ENCODE results near the gene LTBP3. TPM values are rescaled to one million over a fixed set of nuclear protein-coding genes. Genes with fewer than 3 reads are reported as not detected.

The LTBP3 gene
- total and polyA plus RNA-seq, 2 donors (not counting 3 experiments of a cell fraction or from before 2014, with no cell fraction given): 120 to 209 TPM

GRCh38 chr11:65498727-65498976, 59.5 kb downstream of the LTBP3 start:
- no peaks in the 10 kb centered on the region for H3K9me3 ChIP-seq (replicated peaks; ENCODE audit: control insufficient read depth, insufficient read depth, low read length)
- peaks cover 32% of the 10 kb centered on the region for H3K4me1 ChIP-seq (ENCODE audit: control insufficient read depth, extremely low read depth, insufficient read depth, low read length)
- H3K4me3 ChIP-seq (replicated peaks in 1 of 3; ENCODE audit: insufficient read depth in 1 of 3, low read depth in 1 of 3, low read length in 3 of 3): peak overlapping the region in 2 of 3 experiments; percentile 48 to 91
- peak; percentile 66 for FAIRE-seq
- CTCF ChIA-PET: interaction anchor here (1.0 to 13.9 kb wide), 6 partner anchors 10 to 74 kb away, joined by 3 to 247 read pairs (median 7); no protein-coding TSS in a partner anchor
- peaks cover 11% of the 10 kb centered on the region for H4K20me1 ChIP-seq (replicated peaks; ENCODE audit: control insufficient read depth, extremely low read depth, insufficient read depth, low read length)
- H3K79me2 ChIP-seq (ENCODE audit: control insufficient read depth, insufficient read depth, low read length): peaks cover 66% of the 10 kb centered on the region
- dilution Hi-C loops (cut with MboI; ENCODE audit: extremely low pct_ligation_motif_present, low sequenced_read_pairs) (no loop called here), intact Hi-C loops (cut with micrococcal nuclease) (loop anchor here (5.0 kb wide), 1 partner anchor 41 kb away; no protein-coding TSS in a partner anchor)
- peak overlapping the region; percentile 89 for H3K27ac ChIP-seq (ENCODE audit: insufficient read depth, low read depth, low read length)
- BruUV-seq (replicated peaks): no TSS peak
- H3K9ac ChIP-seq (replicated peaks; ENCODE audit: extremely low read depth, insufficient read depth, low read length): peak overlapping the region; percentile 95
- peak overlapping the region; percentile 90 for H3K4me2 ChIP-seq (ENCODE audit: insufficient read depth, low read length)
- H3K27me3 ChIP-seq (ENCODE audit: control insufficient read depth in 2 of 2, insufficient read depth in 2 of 2, low read length in 2 of 2): no peaks in the 10 kb centered on the region
- no peak overlapping the region for H2AFZ ChIP-seq (ENCODE audit: low read depth, low read length)
- peaks cover 5 to 14% of the 10 kb centered on the region in 2 experiments for H3K36me3 ChIP-seq (ENCODE audit: control insufficient read depth in 2 of 2, extremely low read depth in 1 of 2, insufficient read depth in 2 of 2, low read length in 2 of 2)
- POLR2A ChIA-PET: interaction anchor here (0.6 to 13.9 kb wide), 25 partner anchors 9 to 171 kb away, joined by 3 to 283 read pairs (median 8); partner anchors contain the start of genes FRMD8, NEAT1 and SLC25A45
- no peak for DNase-seq (ENCODE audit: low read depth, low spot score)
- TF ChIP-seq POLR2A (IDR thresholded peaks at IDR 0.05; ENCODE audit: low read depth, low read length) (no peak), EZH2 (IDR thresholded peaks at IDR 0.05; ENCODE audit: borderline replicate concordance, low read depth, low read length, severe bottlenecking) (no peak), GATA2 (IDR thresholded peaks at IDR 0.05; ENCODE audit: insufficient read depth, insufficient read length, low read depth, low read length) (no peak)
- TF ChIP-seq, protein P1, sequence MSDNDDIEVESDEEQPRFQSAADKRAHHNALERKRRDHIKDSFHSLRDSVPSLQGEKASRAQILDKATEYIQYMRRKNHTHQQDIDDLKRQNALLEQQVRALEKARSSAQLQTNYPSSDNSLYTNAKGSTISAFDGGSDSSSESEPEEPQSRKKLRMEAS (IDR thresholded peaks at IDR 0.05; ENCODE audit: insufficient read depth, insufficient read length): no peak
- H3K9me1 ChIP-seq (replicated peaks; ENCODE audit: control insufficient read depth, extremely low read depth, insufficient read depth, low read length): no peaks in the 10 kb centered on the region

DNA sequence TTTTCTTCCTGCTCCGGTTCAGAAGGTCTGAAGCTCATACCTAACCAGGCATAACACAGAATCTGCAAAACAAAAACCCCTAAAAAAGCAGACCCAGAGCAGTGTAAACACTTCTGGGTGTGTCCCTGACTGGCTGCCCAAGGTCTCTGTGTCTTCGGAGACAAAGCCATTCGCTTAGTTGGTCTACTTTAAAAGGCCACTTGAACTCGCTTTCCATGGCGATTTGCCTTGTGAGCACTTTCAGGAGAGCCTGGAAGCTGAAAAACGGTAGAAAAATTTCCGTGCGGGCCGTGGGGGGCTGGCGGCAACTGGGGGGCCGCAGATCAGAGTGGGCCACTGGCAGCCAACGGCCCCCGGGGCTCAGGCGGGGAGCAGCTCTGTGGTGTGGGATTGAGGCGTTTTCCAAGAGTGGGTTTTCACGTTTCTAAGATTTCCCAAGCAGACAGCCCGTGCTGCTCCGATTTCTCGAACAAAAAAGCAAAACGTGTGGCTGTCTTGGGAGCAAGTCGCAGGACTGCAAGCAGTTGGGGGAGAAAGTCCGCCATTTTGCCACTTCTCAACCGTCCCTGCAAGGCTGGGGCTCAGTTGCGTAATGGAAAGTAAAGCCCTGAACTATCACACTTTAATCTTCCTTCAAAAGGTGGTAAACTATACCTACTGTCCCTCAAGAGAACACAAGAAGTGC, 60.0 kb downstream of the LTBP3 start:
- intact Hi-C loops (cut with micrococcal nuclease): loop anchor here (5.0 kb wide), 1 partner anchor 41 kb away; no protein-coding TSS in a partner anchor

More for the DNA sequence above, 60.0 kb downstream of the LTBP3 start:
- no peak for DNase-seq (ENCODE audit: low read depth, low spot score)
- no peak for FAIRE-seq
- H3K27me3 ChIP-seq (ENCODE audit: control insufficient read depth in 2 of 2, insufficient read depth in 2 of 2, low read length in 2 of 2): no peaks in the 10 kb centered on the region
- H3K79me2 ChIP-seq (ENCODE audit: control insufficient read depth, insufficient read depth, low read length): peaks cover 61% of the 10 kb centered on the region
- no peaks in the 10 kb centered on the region for H3K9me1 ChIP-seq (replicated peaks; ENCODE audit: control insufficient read depth, extremely low read depth, insufficient read depth, low read length)
- dilution Hi-C loops (cut with MboI; ENCODE audit: extremely low pct_ligation_motif_present, low sequenced_read_pairs): no loop called here
- peak overlapping the region; percentile 37 for H2AFZ ChIP-seq (ENCODE audit: low read depth, low read length)
- peak overlapping the region; percentile 95 for H3K9ac ChIP-seq (replicated peaks; ENCODE audit: extremely low read depth, insufficient read depth, low read length)
- CTCF ChIA-PET: interaction anchor here (1.0 to 13.9 kb wide), 7 partner anchors 12 to 74 kb away, joined by 3 to 247 read pairs (median 4); no protein-coding TSS in a partner anchor
- POLR2A ChIA-PET: interaction anchor here (0.6 to 13.9 kb wide), 29 partner anchors 9 to 170 kb away, joined by 3 to 283 read pairs (median 7); partner anchors contain the start of genes FRMD8, NEAT1 and SLC25A45
- TF ChIP-seq JUN (IDR thresholded peaks at IDR 0.05; ENCODE audit: borderline replicate concordance, insufficient read depth, insufficient read length, low read depth): no peak
- TF ChIP-seq POLR2A (IDR thresholded peaks at IDR 0.05; ENCODE audit: low read depth, low read length): no peak
- TF ChIP-seq EZH2 (IDR thresholded peaks at IDR 0.05; ENCODE audit: borderline replicate concordance, low read depth, low read length, severe bottlenecking): no peak
- no peak for TF ChIP-seq POLR2AphosphoS5 (IDR thresholded peaks at IDR 0.05; ENCODE audit: insufficient read depth, low read depth, low read length)
- TF ChIP-seq MYC (IDR thresholded peaks at IDR 0.05; ENCODE audit: low read depth, low read length): no peak
- TF ChIP-seq, protein P1 (IDR thresholded peaks at IDR 0.05; ENCODE audit: insufficient read depth, insufficient read length): no peak
- no peak for TF ChIP-seq FOS (IDR thresholded peaks at IDR 0.05; ENCODE audit: borderline replicate concordance, insufficient read depth, low read length)
- TF ChIP-seq CTCF (IDR thresholded peaks at IDR 0.05; ENCODE audit: extremely low read depth in 1 of 2, insufficient read depth in 1 of 2, low read depth in 1 of 2, low read length in 2 of 2): no peak
- no peak for TF ChIP-seq GATA2 (IDR thresholded peaks at IDR 0.05; ENCODE audit: insufficient read depth, insufficient read length, low read depth, low read length)
- H3K9me3 ChIP-seq (replicated peaks; ENCODE audit: control insufficient read depth, insufficient read depth, low read length): no peaks in the 10 kb centered on the region
- peaks cover 11% of the 10 kb centered on the region for H4K20me1 ChIP-seq (replicated peaks; ENCODE audit: control insufficient read depth, extremely low read depth, insufficient read depth, low read length)
- H3K4me2 ChIP-seq (ENCODE audit: insufficient read depth, low read length): peak overlapping the region; percentile 90
- H3K4me1 ChIP-seq (ENCODE audit: control insufficient read depth, extremely low read depth, insufficient read depth, low read length): peaks cover 37% of the 10 kb centered on the region
- H3K36me3 ChIP-seq (ENCODE audit: control insufficient read depth in 2 of 2, extremely low read depth in 1 of 2, insufficient read depth in 2 of 2, low read length in 2 of 2): peaks cover 5 to 13% of the 10 kb centered on the region in 2 experiments
- TSS peak; percentile 10 for BruUV-seq (replicated peaks)
- H3K4me3 ChIP-seq (replicated peaks in 1 of 3; ENCODE audit: insufficient read depth in 1 of 3, low read depth in 1 of 3, low read length in 3 of 3): peak overlapping the region; percentile 0 to 91 (median 48)
- H3K27ac ChIP-seq (ENCODE audit: insufficient read depth, low read depth, low read length): peak overlapping the region; percentile 89

Data from endothelial cell of umbilical vein (primary cell).